ENCODE measurements around the gene CFAP126.
"Not testable (repeated sequence)": the region's sequence is repeated elsewhere in the genome, so short reads cannot be mapped to it uniquely, and the experiment has no call there.

DNA sequence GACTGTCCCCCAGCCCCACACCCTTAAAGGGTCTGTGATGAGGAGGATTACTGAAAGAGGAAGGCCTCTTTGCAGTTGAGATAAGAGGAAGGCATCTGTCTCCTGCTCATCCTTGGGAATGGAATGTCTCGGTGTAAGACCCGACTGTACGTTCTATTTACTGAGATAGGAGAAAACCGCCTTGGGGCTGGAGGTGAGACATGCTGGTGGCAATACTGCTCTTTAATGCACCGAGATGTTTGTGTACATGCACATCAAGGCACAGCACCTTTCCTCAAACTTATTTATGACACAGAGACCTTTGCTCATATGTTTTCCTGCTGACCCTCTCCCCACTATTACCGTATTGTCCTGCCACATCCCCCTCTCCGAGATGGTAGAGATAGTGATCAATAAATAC lies 45.4 kb upstream of the CFAP126 start:
- TF ChIP-seq, protein P1, sequence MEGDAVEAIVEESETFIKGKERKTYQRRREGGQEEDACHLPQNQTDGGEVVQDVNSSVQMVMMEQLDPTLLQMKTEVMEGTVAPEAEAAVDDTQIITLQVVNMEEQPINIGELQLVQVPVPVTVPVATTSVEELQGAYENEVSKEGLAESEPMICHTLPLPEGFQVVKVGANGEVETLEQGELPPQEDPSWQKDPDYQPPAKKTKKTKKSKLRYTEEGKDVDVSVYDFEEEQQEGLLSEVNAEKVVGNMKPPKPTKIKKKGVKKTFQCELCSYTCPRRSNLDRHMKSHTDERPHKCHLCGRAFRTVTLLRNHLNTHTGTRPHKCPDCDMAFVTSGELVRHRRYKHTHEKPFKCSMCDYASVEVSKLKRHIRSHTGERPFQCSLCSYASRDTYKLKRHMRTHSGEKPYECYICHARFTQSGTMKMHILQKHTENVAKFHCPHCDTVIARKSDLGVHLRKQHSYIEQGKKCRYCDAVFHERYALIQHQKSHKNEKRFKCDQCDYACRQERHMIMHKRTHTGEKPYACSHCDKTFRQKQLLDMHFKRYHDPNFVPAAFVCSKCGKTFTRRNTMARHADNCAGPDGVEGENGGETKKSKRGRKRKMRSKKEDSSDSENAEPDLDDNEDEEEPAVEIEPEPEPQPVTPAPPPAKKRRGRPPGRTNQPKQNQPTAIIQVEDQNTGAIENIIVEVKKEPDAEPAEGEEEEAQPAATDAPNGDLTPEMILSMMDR (IDR thresholded peaks at IDR 0.05) = not testable (repeated sequence)
- TF ChIP-seq POLR2A (IDR thresholded peaks at IDR 0.05) = not testable (repeated sequence)

Data from heart left ventricle (tissue), 13 donors.